Tibial nerve (tissue), 4 donors: Measurements from ENCODE around the gene IKZF5.

Source experiments
- EP300 ChIP-seq, 2 donors: sonication (generic); formaldehyde crosslinking; IDR thresholded peaks; one replicate each; pipeline ENCODE4 v1.6.1; 2017; ENCODE audit warnings: antibody characterized with exemption in 2 of 2, mild to moderate bottlenecking in 1 of 2
- TF ChIP-seq, protein P1 (sequence below), 5 experiments: fragments of 200-600 bp in 3 of 5; fragments of 450-650 bp in 2 of 5; sonication (generic) in 3 of 5; IDR thresholded peaks; one replicate each; pipeline ENCODE4 v1.5.1; 2016 to 2019; ENCODE audit warnings: antibody characterized with exemption in 5 of 5, mild to moderate bottlenecking in 3 of 5, moderate library complexity in 2 of 5

DNA sequence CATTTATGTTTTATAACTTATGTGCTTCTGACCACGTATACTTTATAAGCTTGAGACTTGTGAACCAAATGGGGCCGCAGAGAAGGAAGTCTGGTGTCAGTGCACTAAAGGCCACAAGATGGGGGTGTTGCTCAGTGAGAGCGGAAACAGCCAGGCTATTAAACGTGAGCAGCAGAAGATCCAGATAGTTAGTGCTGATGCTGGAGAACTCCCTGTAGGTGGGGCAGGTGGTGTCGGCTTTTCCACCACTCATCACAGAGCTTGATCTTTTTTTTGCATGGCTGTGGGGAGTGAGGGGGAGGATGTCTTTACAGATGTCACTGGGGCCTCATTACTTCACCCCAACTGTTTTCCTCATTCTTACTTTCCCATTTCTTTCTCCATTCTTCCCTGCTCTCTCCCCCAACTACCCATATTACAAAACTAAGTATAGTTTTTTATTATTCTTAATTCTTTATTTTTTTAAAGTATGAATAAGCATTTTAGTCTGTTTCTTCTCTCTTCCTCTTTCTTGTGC, 34.9 kb upstream of the IKZF5 start:
- TF ChIP-seq, protein P1, sequence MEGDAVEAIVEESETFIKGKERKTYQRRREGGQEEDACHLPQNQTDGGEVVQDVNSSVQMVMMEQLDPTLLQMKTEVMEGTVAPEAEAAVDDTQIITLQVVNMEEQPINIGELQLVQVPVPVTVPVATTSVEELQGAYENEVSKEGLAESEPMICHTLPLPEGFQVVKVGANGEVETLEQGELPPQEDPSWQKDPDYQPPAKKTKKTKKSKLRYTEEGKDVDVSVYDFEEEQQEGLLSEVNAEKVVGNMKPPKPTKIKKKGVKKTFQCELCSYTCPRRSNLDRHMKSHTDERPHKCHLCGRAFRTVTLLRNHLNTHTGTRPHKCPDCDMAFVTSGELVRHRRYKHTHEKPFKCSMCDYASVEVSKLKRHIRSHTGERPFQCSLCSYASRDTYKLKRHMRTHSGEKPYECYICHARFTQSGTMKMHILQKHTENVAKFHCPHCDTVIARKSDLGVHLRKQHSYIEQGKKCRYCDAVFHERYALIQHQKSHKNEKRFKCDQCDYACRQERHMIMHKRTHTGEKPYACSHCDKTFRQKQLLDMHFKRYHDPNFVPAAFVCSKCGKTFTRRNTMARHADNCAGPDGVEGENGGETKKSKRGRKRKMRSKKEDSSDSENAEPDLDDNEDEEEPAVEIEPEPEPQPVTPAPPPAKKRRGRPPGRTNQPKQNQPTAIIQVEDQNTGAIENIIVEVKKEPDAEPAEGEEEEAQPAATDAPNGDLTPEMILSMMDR (IDR thresholded peaks at IDR 0.05): peak; percentile 49 to 61 (median 52)
- no peak for TF ChIP-seq EP300 (IDR thresholded peaks at IDR 0.05)
